ENCODE data around the gene GALNT14.
A peak's percentile ranks its signal among the peaks of the same experiment; 100 is the strongest.

Gene GALNT14

DNA sequence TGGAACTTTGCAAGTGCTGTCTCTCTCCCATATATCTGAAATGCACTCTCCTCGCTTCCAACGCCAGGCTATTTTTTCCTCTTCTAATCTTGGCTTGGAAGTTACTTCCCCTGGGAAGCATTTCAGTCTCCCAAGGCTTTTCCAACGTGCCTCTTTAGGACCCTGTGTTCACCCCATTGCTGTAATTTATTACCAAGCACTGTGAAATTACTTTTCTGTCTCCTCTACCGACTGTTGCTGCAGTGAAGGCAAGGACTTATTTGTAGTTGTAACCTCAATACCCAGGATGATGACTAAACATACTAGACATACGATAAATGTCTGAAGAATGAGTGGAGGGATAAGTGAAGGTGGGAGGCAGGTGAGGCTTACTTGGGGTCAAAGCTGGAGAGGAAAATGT lies 163.7 kb downstream of the GALNT14 start:
- Histone ChIP-seq H3K4me1 (ENCODE audit: control insufficient read depth, low read depth, low read length) (no peaks in the 10 kb centered on the region), H3K27ac (ENCODE audit: low read depth, low read length) (no peak overlapping the region), H3K9ac (ENCODE audit: low read length) (no peak overlapping the region), H2AK5ac (ENCODE audit: low read length) (no peak overlapping the region), H3K36me3 (ENCODE audit: control insufficient read depth, insufficient read depth, low read length) (no peaks in the 10 kb centered on the region), H2BK15ac (replicated peaks; ENCODE audit: low read depth) (no peak overlapping the region), H4K8ac (ENCODE audit: low read depth, low read length) (no peak overlapping the region), H3K4ac (ENCODE audit: low read depth, low read length) (no peak overlapping the region), H3K4me2 (ENCODE audit: low read length) (no peak overlapping the region), H3K4me3 (ENCODE audit: low read length) (no peak overlapping the region), H4K5ac (ENCODE audit: low read length) (no peak overlapping the region), H3K79me1 (ENCODE audit: low read length) (no peaks in the 10 kb centered on the region), H3K79me2 (ENCODE audit: control insufficient read depth, insufficient read depth, low read length) (no peaks in the 10 kb centered on the region), H3K18ac (ENCODE audit: low read length) (no peak overlapping the region), H2BK5ac (ENCODE audit: low read length) (no peak overlapping the region), H2BK120ac (ENCODE audit: low read depth, low read length) (no peak overlapping the region), H3K56ac (ENCODE audit: low read length) (no peak overlapping the region), H3K23ac (ENCODE audit: low read length) (no peak overlapping the region), H3K27me3 (ENCODE audit: insufficient read depth, low read length, poor library complexity) (no peaks in the 10 kb centered on the region)
- no peak for DNase-seq
- no CpG with 5 or more reads among the region's 5 CpGs for WGBS (ENCODE audit: extremely low coverage, insufficient coverage, low lambda C conversion rate)

DNA sequence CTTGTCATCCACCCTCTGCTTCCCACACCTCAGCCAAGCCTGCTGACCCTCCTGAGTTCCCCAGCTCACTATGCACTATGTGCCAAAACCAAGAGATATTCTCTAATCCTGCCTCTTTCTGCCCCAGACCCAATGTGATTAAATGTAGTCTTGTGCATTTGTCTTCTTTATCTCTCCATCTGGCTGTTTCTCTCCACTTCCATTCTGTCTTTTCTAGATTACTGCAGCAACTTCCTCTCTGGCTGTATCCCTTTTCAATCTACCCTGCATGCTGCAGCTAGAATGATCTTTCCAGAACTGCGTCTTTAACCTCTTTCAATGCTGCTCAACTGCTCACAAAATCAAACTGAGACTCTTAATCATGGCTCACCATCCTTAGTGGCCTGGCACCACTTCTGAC lies 164.1 kb downstream of the GALNT14 start:
- no peak overlapping the region for H3K23ac ChIP-seq (ENCODE audit: low read length)
- H3K79me2 ChIP-seq (ENCODE audit: control insufficient read depth, insufficient read depth, low read length) = no peaks in the 10 kb centered on the region
- H3K18ac ChIP-seq (ENCODE audit: low read length) = no peak overlapping the region
- H2AK5ac ChIP-seq (ENCODE audit: low read length) = no peak overlapping the region
- DNase-seq = no peak
- H4K8ac ChIP-seq (ENCODE audit: low read depth, low read length) = no peak overlapping the region
- no peak overlapping the region for H3K9ac ChIP-seq (ENCODE audit: low read length)
- H2BK120ac ChIP-seq (ENCODE audit: low read depth, low read length) = no peak overlapping the region
- no peak overlapping the region for H3K4me2 ChIP-seq (ENCODE audit: low read length)
- H3K79me1 ChIP-seq (ENCODE audit: low read length) = no peaks in the 10 kb centered on the region
- no peak overlapping the region for H3K27ac ChIP-seq (ENCODE audit: low read depth, low read length)
- no peaks in the 10 kb centered on the region for H3K27me3 ChIP-seq (ENCODE audit: insufficient read depth, low read length, poor library complexity)
- H4K5ac ChIP-seq (ENCODE audit: low read length) = no peak overlapping the region
- no peak overlapping the region for H3K56ac ChIP-seq (ENCODE audit: low read length)
- H3K4me3 ChIP-seq (ENCODE audit: low read length) = no peak overlapping the region
- H3K36me3 ChIP-seq (ENCODE audit: control insufficient read depth, insufficient read depth, low read length) = no peaks in the 10 kb centered on the region
- whole genome bisulfite sequencing (ENCODE audit: extremely low coverage, insufficient coverage, low lambda C conversion rate) = no CpG with 5 or more reads among the region's 1 CpG
- H2BK5ac ChIP-seq (ENCODE audit: low read length) = no peak overlapping the region
- no peaks in the 10 kb centered on the region for H3K4me1 ChIP-seq (ENCODE audit: control insufficient read depth, low read depth, low read length)
- no peak overlapping the region for H3K4ac ChIP-seq (ENCODE audit: low read depth, low read length)
- no peak overlapping the region for H2BK15ac ChIP-seq (replicated peaks; ENCODE audit: low read depth)

DNA sequence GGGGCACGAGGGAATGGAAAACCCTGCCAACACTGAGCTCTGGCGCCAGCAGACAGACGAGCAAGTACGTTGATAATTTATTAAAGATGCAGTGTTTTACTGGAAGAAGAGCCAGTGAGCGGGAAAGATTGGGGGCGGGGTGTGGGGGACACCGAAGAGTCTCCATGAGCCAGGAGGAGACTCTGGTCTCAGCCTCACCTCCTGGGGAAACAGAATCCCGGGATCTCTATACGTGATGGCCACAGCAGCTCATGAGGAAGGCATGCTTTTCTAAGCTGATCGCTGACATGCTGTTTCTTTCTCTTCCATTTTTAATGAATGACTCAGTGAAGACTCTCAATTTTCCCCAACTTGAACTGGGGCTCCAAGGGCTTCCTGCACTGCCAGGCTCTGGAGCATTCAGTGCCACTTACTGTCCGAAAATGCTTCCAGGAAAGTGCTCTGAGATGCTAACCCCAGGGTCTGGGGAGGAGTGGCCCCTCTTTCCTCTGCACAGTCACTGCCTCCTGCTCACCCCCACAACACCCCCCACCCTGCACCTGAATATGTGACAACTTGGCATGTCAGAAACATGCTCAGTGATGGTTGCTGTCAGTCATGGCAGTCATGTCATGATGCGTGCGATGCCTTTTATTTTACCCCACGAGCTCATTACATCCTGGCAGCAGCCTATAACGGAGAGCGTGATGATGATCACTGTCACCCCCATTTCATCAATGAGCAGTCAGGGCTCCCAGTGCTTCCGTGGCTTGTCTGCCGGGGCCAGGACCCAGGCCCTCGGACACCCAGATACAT lies 166.8 kb downstream of the GALNT14 start:
- WGBS (ENCODE audit: extremely low coverage, insufficient coverage, low lambda C conversion rate) = no CpG with 5 or more reads among the region's 19 CpGs
- H3K36me3 ChIP-seq (ENCODE audit: control insufficient read depth, insufficient read depth, low read length) = no peaks in the 10 kb centered on the region
- H3K27me3 ChIP-seq (ENCODE audit: insufficient read depth, low read length, poor library complexity) = no peaks in the 10 kb centered on the region
- H3K9ac ChIP-seq (ENCODE audit: low read length) = no peak overlapping the region
- no peak overlapping the region for H3K23ac ChIP-seq (ENCODE audit: low read length)
- H3K56ac ChIP-seq (ENCODE audit: low read length) = no peak overlapping the region
- no peak overlapping the region for H3K4me3 ChIP-seq (ENCODE audit: low read length)
- no peak overlapping the region for H2BK120ac ChIP-seq (ENCODE audit: low read depth, low read length)
- no peak overlapping the region for H4K5ac ChIP-seq (ENCODE audit: low read length)
- no peak overlapping the region for H2BK15ac ChIP-seq (replicated peaks; ENCODE audit: low read depth)
- H3K4me2 ChIP-seq (ENCODE audit: low read length) = no peak overlapping the region
- H2BK5ac ChIP-seq (ENCODE audit: low read length) = no peak overlapping the region
- no peak overlapping the region for H4K8ac ChIP-seq (ENCODE audit: low read depth, low read length)
- no peak overlapping the region for H3K27ac ChIP-seq (ENCODE audit: low read depth, low read length)
- no peak overlapping the region for H3K4ac ChIP-seq (ENCODE audit: low read depth, low read length)
- no peaks in the 10 kb centered on the region for H3K79me2 ChIP-seq (ENCODE audit: control insufficient read depth, insufficient read depth, low read length)
- no peak overlapping the region for H2AK5ac ChIP-seq (ENCODE audit: low read length)
- no peaks in the 10 kb centered on the region for H3K4me1 ChIP-seq (ENCODE audit: control insufficient read depth, low read depth, low read length)
- no peak overlapping the region for H3K18ac ChIP-seq (ENCODE audit: low read length)
- H3K79me1 ChIP-seq (ENCODE audit: low read length) = no peaks in the 10 kb centered on the region
- DNase-seq = no peak

DNA sequence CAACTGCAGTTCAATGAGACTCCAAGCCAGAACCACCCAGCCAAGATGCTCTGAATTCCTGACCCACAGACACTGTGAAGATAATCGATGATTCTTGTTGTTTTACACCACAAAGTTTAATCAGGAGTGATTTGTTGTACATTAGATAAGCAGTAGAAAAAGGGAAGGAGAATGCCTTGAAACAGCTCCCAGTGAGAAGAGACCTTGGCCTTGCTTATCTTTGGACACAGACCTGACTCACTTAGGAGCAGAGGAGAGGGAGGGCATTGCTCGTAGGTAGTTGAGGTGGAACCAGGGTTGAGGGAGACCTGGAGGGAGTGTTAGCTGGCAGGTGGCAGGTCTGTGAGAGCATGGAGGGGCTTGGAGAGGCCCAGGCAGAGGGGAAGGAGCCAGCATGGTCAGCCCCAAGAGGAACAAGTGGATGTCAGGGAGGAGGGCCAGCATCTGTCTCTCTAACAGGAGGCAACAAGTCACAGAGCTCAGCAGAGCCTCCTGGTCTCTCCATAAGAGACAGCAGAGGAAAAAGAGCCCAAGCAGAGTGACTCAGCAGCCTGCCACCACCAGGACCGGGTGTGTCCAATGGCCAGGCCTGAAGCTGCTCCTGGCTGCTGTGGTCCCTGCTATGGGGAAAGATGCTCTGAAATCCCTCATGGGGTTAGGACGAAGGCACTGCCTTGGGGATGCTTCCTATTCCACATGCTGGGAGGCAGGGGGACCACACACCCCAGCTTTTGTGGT lies 169.4 kb downstream of the GALNT14 start:
- no peak overlapping the region for H3K4ac ChIP-seq (ENCODE audit: low read depth, low read length)
- H3K18ac ChIP-seq (ENCODE audit: low read length) = no peak overlapping the region
- no peak overlapping the region for H3K4me2 ChIP-seq (ENCODE audit: low read length)
- H3K36me3 ChIP-seq (ENCODE audit: control insufficient read depth, insufficient read depth, low read length) = no peaks in the 10 kb centered on the region
- H2BK5ac ChIP-seq (ENCODE audit: low read length) = no peak overlapping the region
- no peak overlapping the region for H3K4me3 ChIP-seq (ENCODE audit: low read length)
- DNase-seq = no peak
- no peaks in the 10 kb centered on the region for H3K27me3 ChIP-seq (ENCODE audit: insufficient read depth, low read length, poor library complexity)
- no peaks in the 10 kb centered on the region for H3K79me1 ChIP-seq (ENCODE audit: low read length)
- no peak overlapping the region for H3K56ac ChIP-seq (ENCODE audit: low read length)
- no peaks in the 10 kb centered on the region for H3K79me2 ChIP-seq (ENCODE audit: control insufficient read depth, insufficient read depth, low read length)
- H3K9ac ChIP-seq (ENCODE audit: low read length) = no peak overlapping the region
- no peak overlapping the region for H3K27ac ChIP-seq (ENCODE audit: low read depth, low read length)
- no peak overlapping the region for H4K5ac ChIP-seq (ENCODE audit: low read length)
- no peak overlapping the region for H2BK15ac ChIP-seq (replicated peaks; ENCODE audit: low read depth)
- no peaks in the 10 kb centered on the region for H3K4me1 ChIP-seq (ENCODE audit: control insufficient read depth, low read depth, low read length)
- H2BK120ac ChIP-seq (ENCODE audit: low read depth, low read length) = no peak overlapping the region
- H2AK5ac ChIP-seq (ENCODE audit: low read length) = no peak overlapping the region
- H4K8ac ChIP-seq (ENCODE audit: low read depth, low read length) = no peak overlapping the region
- no CpG with 5 or more reads among the region's 4 CpGs for WGBS (ENCODE audit: extremely low coverage, insufficient coverage, low lambda C conversion rate)
- H3K23ac ChIP-seq (ENCODE audit: low read length) = peak overlapping the region; percentile 45

DNA sequence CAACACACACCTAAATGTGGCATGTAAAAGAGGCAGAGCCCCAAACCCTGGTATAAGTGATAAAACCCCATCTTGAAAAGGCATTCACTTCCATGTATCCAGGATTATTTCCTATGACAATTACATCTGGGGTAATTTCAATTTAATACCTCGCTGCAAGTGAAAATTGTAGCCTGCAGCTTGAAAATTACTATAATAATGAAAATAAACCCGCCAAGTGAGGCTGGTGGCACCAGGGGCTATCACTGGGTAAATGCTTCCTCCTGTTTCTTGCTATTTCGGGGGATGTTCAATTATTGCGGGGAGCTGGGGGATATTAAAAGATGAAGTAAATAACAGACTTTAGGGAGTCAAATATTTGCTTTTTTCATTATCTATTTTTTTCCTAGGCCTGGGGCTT lies 171.5 kb downstream of the GALNT14 start:
- Histone ChIP-seq H2BK5ac (ENCODE audit: low read length) (no peak overlapping the region), H2BK15ac (replicated peaks; ENCODE audit: low read depth) (no peak overlapping the region), H3K4me3 (ENCODE audit: low read length) (no peak overlapping the region), H3K4me2 (ENCODE audit: low read length) (no peak overlapping the region), H3K23ac (ENCODE audit: low read length) (no peak overlapping the region), H3K56ac (ENCODE audit: low read length) (no peak overlapping the region), H4K8ac (ENCODE audit: low read depth, low read length) (no peak overlapping the region), H3K27ac (ENCODE audit: low read depth, low read length) (no peak overlapping the region), H3K79me1 (ENCODE audit: low read length) (no peaks in the 10 kb centered on the region), H3K4ac (ENCODE audit: low read depth, low read length) (no peak overlapping the region), H2AK5ac (ENCODE audit: low read length) (no peak overlapping the region), H3K27me3 (ENCODE audit: insufficient read depth, low read length, poor library complexity) (no peaks in the 10 kb centered on the region), H3K18ac (ENCODE audit: low read length) (no peak overlapping the region), H3K36me3 (ENCODE audit: control insufficient read depth, insufficient read depth, low read length) (no peaks in the 10 kb centered on the region), H3K4me1 (ENCODE audit: control insufficient read depth, low read depth, low read length) (no peaks in the 10 kb centered on the region), H3K79me2 (ENCODE audit: control insufficient read depth, insufficient read depth, low read length) (no peaks in the 10 kb centered on the region), H3K9ac (ENCODE audit: low read length) (no peak overlapping the region), H2BK120ac (ENCODE audit: low read depth, low read length) (no peak overlapping the region), H4K5ac (ENCODE audit: low read length) (no peak overlapping the region)
- no CpG with 5 or more reads among the region's 4 CpGs for WGBS (ENCODE audit: extremely low coverage, insufficient coverage, low lambda C conversion rate)
- no peak for DNase-seq

Data from mesendoderm (in vitro differentiated cells).